ENCODE data around the gene MAB21L2. TPM values are rescaled to one million over a fixed set of nuclear protein-coding genes. Genes with fewer than 3 reads are reported as not detected.
A peak's percentile ranks its signal among the peaks of the same experiment; 100 is the strongest.

The MAB21L2 gene
- polyA plus RNA-seq, 1 of the 3 experiments (the other 2 are of a cell fraction): 0.92 TPM

DNA sequence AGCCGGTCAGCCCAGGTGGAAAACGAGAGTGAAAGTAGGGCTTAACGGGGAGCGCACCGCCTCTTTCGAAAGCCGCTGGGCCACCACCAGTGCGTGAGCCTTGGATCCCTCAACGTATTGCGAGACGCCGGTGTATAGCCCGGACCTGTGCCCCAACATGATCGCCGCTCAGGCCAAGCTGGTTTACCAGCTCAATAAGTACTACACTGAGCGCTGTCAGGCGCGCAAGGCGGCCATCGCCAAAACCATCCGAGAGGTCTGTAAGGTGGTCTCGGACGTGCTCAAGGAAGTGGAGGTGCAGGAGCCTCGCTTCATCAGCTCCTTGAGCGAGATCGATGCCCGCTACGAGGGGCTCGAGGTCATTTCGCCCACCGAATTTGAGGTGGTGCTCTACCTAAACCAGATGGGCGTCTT is 929 bp downstream of the MAB21L2 start:
- CTCF ChIA-PET: interaction anchor here (1.0 to 3.1 kb wide), 4 partner anchors 15 to 285 kb away, joined by 3 to 17 read pairs (median 4); no protein-coding TSS in a partner anchor
- peaks cover 24% of the 10 kb centered on the region for H3K79me2 ChIP-seq (ENCODE audit: insufficient read depth)
- no peaks in the 10 kb centered on the region for H4K20me1 ChIP-seq (ENCODE audit: insufficient read depth)
- TF ChIP-seq SIN3A (IDR thresholded peaks at IDR 0.05; ENCODE audit: borderline replicate concordance, low read depth, low read length): no peak
- TF ChIP-seq, protein P1, sequence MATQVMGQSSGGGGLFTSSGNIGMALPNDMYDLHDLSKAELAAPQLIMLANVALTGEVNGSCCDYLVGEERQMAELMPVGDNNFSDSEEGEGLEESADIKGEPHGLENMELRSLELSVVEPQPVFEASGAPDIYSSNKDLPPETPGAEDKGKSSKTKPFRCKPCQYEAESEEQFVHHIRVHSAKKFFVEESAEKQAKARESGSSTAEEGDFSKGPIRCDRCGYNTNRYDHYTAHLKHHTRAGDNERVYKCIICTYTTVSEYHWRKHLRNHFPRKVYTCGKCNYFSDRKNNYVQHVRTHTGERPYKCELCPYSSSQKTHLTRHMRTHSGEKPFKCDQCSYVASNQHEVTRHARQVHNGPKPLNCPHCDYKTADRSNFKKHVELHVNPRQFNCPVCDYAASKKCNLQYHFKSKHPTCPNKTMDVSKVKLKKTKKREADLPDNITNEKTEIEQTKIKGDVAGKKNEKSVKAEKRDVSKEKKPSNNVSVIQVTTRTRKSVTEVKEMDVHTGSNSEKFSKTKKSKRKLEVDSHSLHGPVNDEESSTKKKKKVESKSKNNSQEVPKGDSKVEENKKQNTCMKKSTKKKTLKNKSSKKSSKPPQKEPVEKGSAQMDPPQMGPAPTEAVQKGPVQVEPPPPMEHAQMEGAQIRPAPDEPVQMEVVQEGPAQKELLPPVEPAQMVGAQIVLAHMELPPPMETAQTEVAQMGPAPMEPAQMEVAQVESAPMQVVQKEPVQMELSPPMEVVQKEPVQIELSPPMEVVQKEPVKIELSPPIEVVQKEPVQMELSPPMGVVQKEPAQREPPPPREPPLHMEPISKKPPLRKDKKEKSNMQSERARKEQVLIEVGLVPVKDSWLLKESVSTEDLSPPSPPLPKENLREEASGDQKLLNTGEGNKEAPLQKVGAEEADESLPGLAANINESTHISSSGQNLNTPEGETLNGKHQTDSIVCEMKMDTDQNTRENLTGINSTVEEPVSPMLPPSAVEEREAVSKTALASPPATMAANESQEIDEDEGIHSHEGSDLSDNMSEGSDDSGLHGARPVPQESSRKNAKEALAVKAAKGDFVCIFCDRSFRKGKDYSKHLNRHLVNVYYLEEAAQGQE (IDR thresholded peaks at IDR 0.05; ENCODE audit: low read depth, low read length): no peak
- no peak for TF ChIP-seq GABPA (IDR thresholded peaks at IDR 0.05; ENCODE audit: low read depth)
- no peak for TF ChIP-seq EP300 (IDR thresholded peaks at IDR 0.05; ENCODE audit: borderline replicate concordance in 1 of 2, low read depth in 1 of 2, low read length in 1 of 2)
- TF ChIP-seq RXRA (IDR thresholded peaks at IDR 0.05; ENCODE audit: borderline replicate concordance, low read depth): no peak
- TF ChIP-seq MAX (IDR thresholded peaks at IDR 0.05; ENCODE audit: low read depth): no peak
- no peak for TF ChIP-seq ELF1 (IDR thresholded peaks at IDR 0.05)
- TF ChIP-seq CHD2 (IDR thresholded peaks at IDR 0.05; ENCODE audit: low read length, partially characterized antibody): no peak
- TF ChIP-seq, protein P2, sequence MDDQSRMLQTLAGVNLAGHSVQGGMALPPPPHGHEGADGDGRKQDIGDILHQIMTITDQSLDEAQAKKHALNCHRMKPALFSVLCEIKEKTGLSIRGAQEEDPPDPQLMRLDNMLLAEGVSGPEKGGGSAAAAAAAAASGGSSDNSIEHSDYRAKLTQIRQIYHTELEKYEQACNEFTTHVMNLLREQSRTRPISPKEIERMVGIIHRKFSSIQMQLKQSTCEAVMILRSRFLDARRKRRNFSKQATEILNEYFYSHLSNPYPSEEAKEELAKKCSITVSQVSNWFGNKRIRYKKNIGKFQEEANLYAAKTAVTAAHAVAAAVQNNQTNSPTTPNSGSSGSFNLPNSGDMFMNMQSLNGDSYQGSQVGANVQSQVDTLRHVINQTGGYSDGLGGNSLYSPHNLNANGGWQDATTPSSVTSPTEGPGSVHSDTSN (IDR thresholded peaks at IDR 0.05): no peak
- TF ChIP-seq, protein P3, sequence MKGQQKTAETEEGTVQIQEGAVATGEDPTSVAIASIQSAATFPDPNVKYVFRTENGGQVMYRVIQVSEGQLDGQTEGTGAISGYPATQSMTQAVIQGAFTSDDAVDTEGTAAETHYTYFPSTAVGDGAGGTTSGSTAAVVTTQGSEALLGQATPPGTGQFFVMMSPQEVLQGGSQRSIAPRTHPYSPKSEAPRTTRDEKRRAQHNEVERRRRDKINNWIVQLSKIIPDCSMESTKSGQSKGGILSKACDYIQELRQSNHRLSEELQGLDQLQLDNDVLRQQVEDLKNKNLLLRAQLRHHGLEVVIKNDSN (IDR thresholded peaks at IDR 0.05; ENCODE audit: borderline replicate concordance, low read depth): no peak
- no peak for TF ChIP-seq MEF2A (IDR thresholded peaks at IDR 0.05; ENCODE audit: borderline replicate concordance, low read depth)
- TF ChIP-seq MXI1 (IDR thresholded peaks at IDR 0.05; ENCODE audit: low read depth, low read length): no peak
- no peak for TF ChIP-seq FOSL2 (IDR thresholded peaks at IDR 0.05; ENCODE audit: borderline replicate concordance, low read depth)
- TF ChIP-seq YY1 (IDR thresholded peaks at IDR 0.05; ENCODE audit: low read depth): no peak
- H3K27ac ChIP-seq (ENCODE audit: low read depth in 2 of 2, low read length in 1 of 2): peak overlapping the region; percentile 22 to 71; a peak in 3 of 4 replicates
- peaks cover 3 to 30% of the 10 kb centered on the region in 2 experiments; a peak in 3 of 4 replicates for H3K4me1 ChIP-seq (ENCODE audit: control insufficient read depth in 1 of 2, insufficient read depth in 2 of 2, low read depth in 1 of 2, low read length in 1 of 2)
- WGBS (ENCODE audit: low lambda C conversion rate): 17% methylated on average over 7 of the region's 32 CpGs
- H3K27me3 ChIP-seq (ENCODE audit: insufficient read depth): no peaks in the 10 kb centered on the region
- no peaks in the 10 kb centered on the region for H3K36me3 ChIP-seq (replicated peaks in 1 of 2; ENCODE audit: control insufficient read depth in 1 of 2, insufficient read depth in 2 of 2, low read length in 1 of 2)
- no peaks in the 10 kb centered on the region for H3K9me3 ChIP-seq
- H3K9ac ChIP-seq: peak overlapping the region; percentile 72
- peak overlapping the region; percentile 91 for H3K4me2 ChIP-seq
- H3K9me2 ChIP-seq: no peaks in the 10 kb centered on the region
- peak; percentile 48 for DNase-seq
- POLR2A ChIA-PET: no interaction called here
- peaks cover 11% of the 10 kb centered on the region for H3F3A ChIP-seq (replicated peaks; ENCODE audit: insufficient read depth)
- peak overlapping the region; percentile 70 to 87 for H3K4me3 ChIP-seq (ENCODE audit: low read depth in 2 of 2, low read length in 1 of 2)
- peak overlapping the region; percentile 78 for H2AFZ ChIP-seq (ENCODE audit: low read depth)

Data from SK-N-SH (cell line).